HepG2 (cell line): ENCODE measurements around the gene HMGCR. TPM values are rescaled to one million over a fixed set of nuclear protein-coding genes. Genes with fewer than 3 reads are reported as not detected.

Experiments used
- ATAC-seq: fragments of 200-7000 bp; cut with Tn5 transposase; 3 replicates; pipeline ENCODE4 v1.9.1; 2020; ENCODE audit warnings: mild to moderate bottlenecking, moderate library complexity
- BruUV-seq: library from RNA; stranded (reverse); fragments of 400-500 nt; replicated peaks from 2 replicates; lab custom pipeline; 2021; lab: Mats Ljungman, UMichigan
- CTCF ChIA-PET: fragments of 300-600 bp; formaldehyde crosslinking; extraction: SDS; loops from one replicate; lab custom pipeline; 2021; ENCODE audit warnings: low total read pairs, inconsistent platforms, low intra/inter-chr PET ratio; lab: Yijun Ruan, JAX
- POLR2A ChIA-PET: fragments of 350-600 bp; sonication (Branson Sonifier 250); formaldehyde crosslinking; loops from one replicate; lab custom pipeline; 2020; ENCODE audit warnings: antibody characterized with exemption, inconsistent platforms; lab: Yijun Ruan, JAX
- DNase-seq: peaks from one replicate; pipeline ENCODE4 v3.0.0-alpha.2; 2015; ENCODE audit warnings: low spot score
- FAIRE-seq: peaks from 3 replicates; lab custom pipeline; 2011; peaks lifted over from hg19 to GRCh38; lab: Jason Lieb, UNC
- H2AFZ ChIP-seq: one replicate; pipeline ENCODE4 v1.6.1; 2011; ENCODE audit warnings: low read length, inconsistent platforms
- H3K27ac ChIP-seq: fragments of 300-600 bp; 3 replicates; pipeline ENCODE4 v1.8.0; 2011; ENCODE audit warnings: mixed run types, mild to moderate bottlenecking, mixed read lengths, low read length, inconsistent platforms; ENCODE audit not compliant: insufficient read depth; ENCODE audit errors: extremely low read length
- H3K27me3 ChIP-seq, 2 experiments: fragments of 200-600 bp in 1 of 2; 2 replicates in 1 of 2; 3 replicates in 1 of 2; pipeline versions ENCODE4 v1.6.0 to v1.8.0; 2011; ENCODE audit warnings: low read length in 2 of 2, mild to moderate bottlenecking in 2 of 2, moderate library complexity in 2 of 2, inconsistent platforms in 1 of 2; ENCODE audit not compliant: insufficient read depth in 2 of 2, control insufficient read depth in 1 of 2
- H3K36me3 ChIP-seq, 2 experiments: fragments of 200-600 bp in 1 of 2; replicated peaks in 1 of 2; 2 replicates in 1 of 2; 3 replicates in 1 of 2; pipeline versions ENCODE4 v1.5.1 to v1.8.0; 2011; ENCODE audit warnings: low read length in 2 of 2, inconsistent platforms in 1 of 2; ENCODE audit not compliant: insufficient read depth in 2 of 2, control insufficient read depth in 1 of 2
- H3K4me1 ChIP-seq: 2 replicates; pipeline ENCODE4 v1.5.1; 2012; ENCODE audit warnings: low read length, inconsistent platforms; ENCODE audit not compliant: insufficient read depth
- H3K4me2 ChIP-seq: 2 replicates; pipeline ENCODE4 v1.6.0; 2011; ENCODE audit warnings: low read depth, low read length, inconsistent platforms
- H3K4me3 ChIP-seq, 3 experiments: fragments of 200-600 bp in 1 of 3; sonication (generic), shearing (Covaris generic) in 1 of 3; replicated peaks in 1 of 3; 2 replicates each; pipeline ENCODE4 v1.5.1; 2011 to 2016; ENCODE audit warnings: low read length in 3 of 3, inconsistent platforms in 2 of 3, low read depth in 2 of 3, mild to moderate bottlenecking in 2 of 3, control low read depth in 1 of 3, mixed read lengths in 1 of 3; ENCODE audit not compliant: insufficient read depth in 1 of 3
- H3K79me2 ChIP-seq: one replicate; pipeline ENCODE4 v1.6.1; 2011; ENCODE audit warnings: low read length, inconsistent platforms; ENCODE audit not compliant: insufficient read depth
- H3K9ac ChIP-seq: 2 replicates; pipeline ENCODE4 v1.6.0; 2011; ENCODE audit warnings: mild to moderate bottlenecking, low read depth, low read length, inconsistent platforms; ENCODE audit not compliant: insufficient read depth
- H3K9me3 ChIP-seq: 2 replicates; pipeline ENCODE4 v1.5.1; 2012; ENCODE audit warnings: mild to moderate bottlenecking, low read length
- H4K20me1 ChIP-seq: 2 replicates; pipeline ENCODE4 v1.6.0; 2011; ENCODE audit warnings: inconsistent platforms, mild to moderate bottlenecking, low read length, moderate library complexity; ENCODE audit not compliant: insufficient read depth
- ADNP ChIP-seq: sonication (generic); formaldehyde crosslinking; IDR thresholded peaks from 2 replicates; pipeline ENCODE4 v1.4.0; 2020; ENCODE audit warnings: missing genetic modification reagents
- BCL6 ChIP-seq: IDR thresholded peaks from 2 replicates; pipeline ENCODE4 v1.6.1; 2016; ENCODE audit warnings: missing genetic modification reagents, missing compliant biosample characterization
- CEBPB ChIP-seq: IDR thresholded peaks from 2 replicates; pipeline ENCODE4 v1.6.1; 2011; ENCODE audit warnings: low read depth, low read length, improper control_type of control experiment, borderline replicate concordance
- CEBPG ChIP-seq: IDR thresholded peaks from 2 replicates; pipeline ENCODE4 v1.6.1; 2016
- FOXA1 ChIP-seq, 2 experiments: fragments of 450-650 bp in 1 of 2; sonication (generic) in 1 of 2; formaldehyde crosslinking in 1 of 2; IDR thresholded peaks; 2 replicates each; pipeline versions ENCODE4 v1.4.0 to v1.6.1; 2016 to 2020; ENCODE audit warnings: missing genetic modification reagents in 1 of 2
- FOXA3 ChIP-seq: IDR thresholded peaks from 2 replicates; pipeline ENCODE4 v1.6.1; 2016; ENCODE audit warnings: missing genetic modification reagents, missing compliant biosample characterization
- FOXO1 ChIP-seq: sonication (generic); formaldehyde crosslinking; IDR thresholded peaks from 2 replicates; pipeline ENCODE4 v1.4.0; 2020; ENCODE audit warnings: missing genetic modification reagents
- HDAC2 ChIP-seq: sonication (generic); formaldehyde crosslinking; IDR thresholded peaks from 2 replicates; pipeline ENCODE4 v1.4.0; 2020; ENCODE audit warnings: missing genetic modification reagents
- KDM5A ChIP-seq: fragments of 200-600 bp; sonication (generic); IDR thresholded peaks from 2 replicates; pipeline ENCODE4 v1.7.0; 2018; ENCODE audit warnings: antibody characterized with exemption, mild to moderate bottlenecking, low read length, borderline replicate concordance
- KLF11 ChIP-seq: IDR thresholded peaks from 2 replicates; pipeline ENCODE4 v1.6.1; 2016; ENCODE audit warnings: missing compliant biosample characterization
- MAF1 ChIP-seq: sonication (generic); formaldehyde crosslinking; IDR thresholded peaks from 2 replicates; pipeline ENCODE4 v1.5.0; 2020; ENCODE audit warnings: missing genetic modification reagents, borderline replicate concordance
- NRL ChIP-seq: sonication (generic); formaldehyde crosslinking; IDR thresholded peaks from 2 replicates; pipeline ENCODE4 v1.5.0; 2020; ENCODE audit warnings: missing genetic modification reagents, mild to moderate bottlenecking, moderate library complexity, borderline replicate concordance
- SKI ChIP-seq: fragments of 450-650 bp; IDR thresholded peaks from one replicate; pipeline ENCODE4 v1.6.1; 2018; ENCODE audit warnings: mild to moderate bottlenecking; ENCODE audit not compliant: partially characterized antibody
- ZHX1 ChIP-seq: sonication (generic); formaldehyde crosslinking; IDR thresholded peaks from 2 replicates; pipeline ENCODE4 v1.8.1; 2022; ENCODE audit warnings: low read depth, mild to moderate bottlenecking, missing genetic modification reagents
- ZNF274 ChIP-seq: sonication (generic); formaldehyde crosslinking; IDR thresholded peaks from 2 replicates; pipeline ENCODE4 v1.5.1; 2020; ENCODE audit warnings: mild to moderate bottlenecking, missing genetic modification reagents
- ZNF468 ChIP-seq: sonication (generic); formaldehyde crosslinking; IDR thresholded peaks from 2 replicates; pipeline ENCODE4 v1.8.0; 2022; ENCODE audit warnings: mild to moderate bottlenecking, moderate library complexity, missing genetic modification reagents
- ZNF496 ChIP-seq: sonication (generic); formaldehyde crosslinking; IDR thresholded peaks from 2 replicates; pipeline ENCODE4 v1.8.1; 2023; ENCODE audit warnings: mild to moderate bottlenecking, moderate library complexity, missing genetic modification reagents; ENCODE audit not compliant: insufficient replicate concordance
- ZNF530 ChIP-seq: sonication (generic); formaldehyde crosslinking; IDR thresholded peaks from 2 replicates; pipeline ENCODE4 v1.5.0; 2020; ENCODE audit warnings: low read depth, mild to moderate bottlenecking, missing genetic modification reagents
- ZNF670 ChIP-seq: sonication (generic); formaldehyde crosslinking; IDR thresholded peaks from 2 replicates; pipeline ENCODE4 v1.8.0; 2022; ENCODE audit warnings: mild to moderate bottlenecking, missing genetic modification reagents, borderline replicate concordance
- ZNF879 ChIP-seq: sonication (generic); formaldehyde crosslinking; IDR thresholded peaks from 2 replicates; pipeline ENCODE4 v1.8.1; 2023; ENCODE audit warnings: missing genetic modification reagents
- WGBS: methylation state at CpG from one replicate; pipeline ENCODE4 v1.1.6; 2017; ENCODE audit warnings: low lambda C conversion rate; 5-methylcytosine and 5-hydroxymethylcytosine counted together
- in situ Hi-C: cut with HindIII; loops from 2 replicates; pipeline ENCODE4 v1.10.0; 2017; ENCODE audit warnings: low pct_unique_long_range_greater_than_20kb; ENCODE audit not compliant: extremely low pct_ligation_motif_present
- intact Hi-C: fragments of 100-400 bp; cut with micrococcal nuclease; formaldehyde crosslinking; loops from one replicate; pipeline ENCODE4 v1.10.0; 2022; ENCODE audit not compliant: unreplicated experiment
- polyA plus RNA-seq, 8 experiments: library from polyadenylated mRNA; depleted of rRNA in 3 of 8; stranded (reverse) in 7 of 8; unstranded in 1 of 8; fragments of >200 nt; fragmentation: Illumina TruSeq in 4 of 8; extraction: Trizol in 4 of 8; gene quantifications; 2 replicates each; pipeline versions ENCODE4 v1.2.1 to v1.2.3, GENCODE V29; 2011 to 2016; ENCODE audit warnings: low read depth in 4 of 8, missing spikeins in 1 of 8, mixed read lengths in 1 of 8; ENCODE audit not compliant: insufficient read depth in 1 of 8
- total RNA-seq, 5 experiments: library from RNA; depleted of rRNA; stranded (reverse); fragments of >200 nt; fragmentation: Illumina TruSeq; extraction: Trizol; gene quantifications; 2 replicates each; pipeline ENCODE4 v1.2.3, GENCODE V29; 2016; ENCODE audit warnings: low read depth in 1 of 5
- TF ChIP-seq, protein P1 (sequence below): sonication (generic); formaldehyde crosslinking; IDR thresholded peaks from 2 replicates; pipeline ENCODE4 v1.4.0; 2020; ENCODE audit warnings: missing genetic modification reagents, mild to moderate bottlenecking, borderline replicate concordance
- TF ChIP-seq, protein P2 (sequence below), 2 experiments: fragments of 450-650 bp in 1 of 2; sonication (generic) in 1 of 2; formaldehyde crosslinking; IDR thresholded peaks; 2 replicates each; pipeline versions ENCODE4 v1.5.0 to v1.8.0; 2020 to 2022; ENCODE audit warnings: mild to moderate bottlenecking in 1 of 2, missing genetic modification reagents in 1 of 2

Gene HMGCR
- total and polyA plus RNA-seq, 2 of the 13 experiments (the other 11 are each of a cell fraction or from before 2014, with no cell fraction given): 43.0 to 144 TPM

DNA sequence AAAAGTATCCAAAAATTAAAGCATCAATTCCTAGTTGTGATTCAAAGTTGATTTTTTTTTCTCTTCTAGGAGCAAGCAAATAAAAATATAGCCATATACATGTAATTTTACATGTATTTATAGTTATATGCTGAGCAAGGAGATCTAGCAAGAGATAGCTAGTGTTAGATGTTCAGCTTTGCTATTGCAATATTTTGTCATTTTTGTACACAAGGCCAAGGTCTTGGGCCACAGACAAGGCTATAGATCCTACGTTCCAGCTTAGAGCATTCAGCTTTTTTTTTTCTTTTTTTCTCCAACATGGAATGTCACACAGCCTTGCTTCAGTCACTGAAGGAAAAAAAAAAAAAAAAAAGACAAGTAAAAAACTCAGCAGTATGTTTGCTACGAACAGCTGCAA is 36.8 kb downstream of the HMGCR start:
- Histone ChIP-seq H3K79me2 (no peaks in the 10 kb centered on the region), H3K9me3 (no peaks in the 10 kb centered on the region), H3K27me3 (no peaks in the 10 kb centered on the region), H3K27ac (peak overlapping the region; percentile 68), H3K36me3 (peaks cover 2 to 19% of the 10 kb centered on the region in 2 experiments), H3K4me3 (no peak overlapping the region), H4K20me1 (no peaks in the 10 kb centered on the region), H3K4me1 (peaks cover 16% of the 10 kb centered on the region), H3K9ac (no peak overlapping the region), H3K4me2 (no peak overlapping the region), H2AFZ (no peak overlapping the region)
- ChIA-PET CTCF (no interaction called here), POLR2A (interaction anchor here (0.7 to 1.5 kb wide), 3 partner anchors 11 to 295 kb away, joined by 3 read pairs; partner anchors contain the start of gene HMGCR)
- peak; percentile 63 for ATAC-seq
- peak; percentile 39 for DNase-seq
- in situ Hi-C loops: no loop called here
- no TSS peak for BruUV-seq
- intact Hi-C loops: no loop called here
- no peak for FAIRE-seq
- 35% methylated on average over 2 of the region's 2 CpGs for WGBS
- 0 out of 2 replicates have a peak, but pooled peaks have one; percentile 40 for TF ChIP-seq FOXO1 (CRISPR knock-in tag)
- TF ChIP-seq ZHX1: no peak
- no peak for TF ChIP-seq ZNF530 (CRISPR knock-in tag)
- TF ChIP-seq NRL (CRISPR knock-in tag): no peak
- no peak for TF ChIP-seq FOXA1 (IDR thresholded peaks at IDR 0.05)
- TF ChIP-seq FOXA1 (CRISPR knock-in tag; IDR thresholded peaks at IDR 0.05): peak; percentile 83
- TF ChIP-seq ZNF496: no peak
- TF ChIP-seq, protein P1, sequence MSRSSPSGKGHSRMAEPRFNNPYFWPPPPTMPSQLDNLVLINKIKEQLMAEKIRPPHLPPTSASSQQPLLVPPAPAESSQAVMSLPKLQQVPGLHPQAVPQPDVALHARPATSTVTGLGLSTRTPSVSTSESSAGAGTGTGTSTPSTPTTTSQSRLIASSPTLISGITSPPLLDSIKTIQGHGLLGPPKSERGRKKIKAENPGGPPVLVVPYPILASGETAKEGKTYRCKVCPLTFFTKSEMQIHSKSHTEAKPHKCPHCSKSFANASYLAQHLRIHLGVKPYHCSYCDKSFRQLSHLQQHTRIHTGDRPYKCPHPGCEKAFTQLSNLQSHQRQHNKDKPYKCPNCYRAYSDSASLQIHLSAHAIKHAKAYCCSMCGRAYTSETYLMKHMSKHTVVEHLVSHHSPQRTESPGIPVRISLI: peak; percentile 87
- TF ChIP-seq KDM5A: no peak
- TF ChIP-seq BCL6 (CRISPR knock-in tag): peak; percentile 58; the same call in 1 of the 2 replicates
- peak; percentile 77 for TF ChIP-seq SKI
- peak; percentile 65; the same call in 1 of the 2 replicates for TF ChIP-seq CEBPB
- TF ChIP-seq FOXA3 (CRISPR knock-in tag): peak; percentile 77; the same call in 1 of the 2 replicates
- peak; percentile 50; the same call in 1 of the 2 replicates for TF ChIP-seq CEBPG (CRISPR knock-in tag)
- TF ChIP-seq MAF1 (CRISPR knock-in tag): no peak
- no peak for TF ChIP-seq ADNP (CRISPR knock-in tag)
- TF ChIP-seq ZNF879 (CRISPR knock-in tag): no peak
- TF ChIP-seq ZNF274 (CRISPR knock-in tag): no peak
- TF ChIP-seq ZNF468: no peak
- TF ChIP-seq, protein P2, sequence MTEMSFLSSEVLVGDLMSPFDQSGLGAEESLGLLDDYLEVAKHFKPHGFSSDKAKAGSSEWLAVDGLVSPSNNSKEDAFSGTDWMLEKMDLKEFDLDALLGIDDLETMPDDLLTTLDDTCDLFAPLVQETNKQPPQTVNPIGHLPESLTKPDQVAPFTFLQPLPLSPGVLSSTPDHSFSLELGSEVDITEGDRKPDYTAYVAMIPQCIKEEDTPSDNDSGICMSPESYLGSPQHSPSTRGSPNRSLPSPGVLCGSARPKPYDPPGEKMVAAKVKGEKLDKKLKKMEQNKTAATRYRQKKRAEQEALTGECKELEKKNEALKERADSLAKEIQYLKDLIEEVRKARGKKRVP (CRISPR knock-in tag; IDR thresholded peaks at IDR 0.05): no peak
- TF ChIP-seq KLF11 (CRISPR knock-in tag): no peak
- TF ChIP-seq ZNF670 (CRISPR knock-in tag): no peak
- TF ChIP-seq HDAC2: no peak
